SK-N-SH (cell line): ENCODE measurements around the gene INSRR. TPM values are rescaled to one million over a fixed set of nuclear protein-coding genes. Genes with fewer than 3 reads are reported as not detected.

ENCODE experiments used
- CTCF ChIA-PET: fragments of 300-600, 350-600 bp; formaldehyde crosslinking; extraction: SDS; loops from one replicate; lab custom pipeline; 2021; lab: Yijun Ruan, JAX
- POLR2A ChIA-PET: fragments of 350-600 bp; sonication (Branson Sonifier 250); formaldehyde crosslinking; extraction: SDS; loops from one replicate; lab custom pipeline; 2020; ENCODE audit warnings: antibody characterized with exemption, inconsistent platforms; lab: Yijun Ruan, JAX
- DNase-seq: peaks from one replicate; pipeline ENCODE4 v3.0.0; 2012
- H2AFZ ChIP-seq: fragments of 200-600 bp; sonication (generic); 2 replicates; pipeline ENCODE4 v1.8.1; 2016; ENCODE audit warnings: antibody characterized with exemption, mild to moderate bottlenecking, low read depth
- H3F3A ChIP-seq: fragments of 200-600 bp; sonication (generic); replicated peaks from 2 replicates; pipeline ENCODE3; 2016; ENCODE audit warnings: antibody characterized with exemption, mild to moderate bottlenecking; ENCODE audit not compliant: insufficient read depth
- H3K27ac ChIP-seq, 2 experiments: fragments of 200-500 bp in 1 of 2; fragments of 200-600 bp in 1 of 2; sonication (Bioruptor generic) in 1 of 2; sonication (generic), shearing (Covaris generic) in 1 of 2; 2 replicates each; pipeline versions ENCODE4 v1.5.1 to v1.6.1; 2014 to 2016; ENCODE audit warnings: low read depth in 2 of 2, inconsistent platforms in 1 of 2, low read length in 1 of 2, mild to moderate bottlenecking in 1 of 2, mixed read lengths in 1 of 2
- H3K27me3 ChIP-seq: fragments of 200-600 bp; sonication (generic), shearing (Covaris generic); 2 replicates; pipeline ENCODE4 v1.6.1; 2016; ENCODE audit warnings: mixed run types; ENCODE audit not compliant: insufficient read depth
- H3K36me3 ChIP-seq, 2 experiments: fragments of 200-500 bp in 1 of 2; fragments of 200-600 bp in 1 of 2; sonication (Bioruptor generic) in 1 of 2; sonication (generic) in 1 of 2; replicated peaks in 1 of 2; 2 replicates each; pipeline versions ENCODE3 to v1.5.1; 2014 to 2016; ENCODE audit warnings: low read length in 1 of 2, mild to moderate bottlenecking in 1 of 2; ENCODE audit not compliant: insufficient read depth in 2 of 2, control insufficient read depth in 1 of 2
- H3K4me1 ChIP-seq, 2 experiments: fragments of 200-500 bp in 1 of 2; fragments of 200-600 bp in 1 of 2; sonication (Bioruptor generic) in 1 of 2; sonication (generic), shearing (Covaris generic) in 1 of 2; 2 replicates each; pipeline versions ENCODE4 v1.5.1 to v1.6.1; 2014 to 2016; ENCODE audit warnings: low read depth in 1 of 2, low read length in 1 of 2, mixed run types in 1 of 2; ENCODE audit not compliant: insufficient read depth in 2 of 2, control insufficient read depth in 1 of 2
- H3K4me2 ChIP-seq: fragments of 200-600 bp; sonication (generic), shearing (Covaris generic); 2 replicates; pipeline ENCODE4 v1.6.1; 2017; ENCODE audit warnings: mixed run types
- H3K4me3 ChIP-seq, 2 experiments: fragments of 200-500 bp in 1 of 2; fragments of 200-600 bp in 1 of 2; sonication (Bioruptor generic) in 1 of 2; sonication (generic), shearing (Covaris generic) in 1 of 2; 2 replicates each; pipeline versions ENCODE4 v1.5.1 to v1.8.1; 2014 to 2016; ENCODE audit warnings: low read depth in 2 of 2, inconsistent platforms in 1 of 2, low read length in 1 of 2, mild to moderate bottlenecking in 1 of 2, mixed read lengths in 1 of 2, moderate library complexity in 1 of 2
- H3K79me2 ChIP-seq: fragments of 200-600 bp; sonication (generic); 2 replicates; pipeline ENCODE4 v1.8.1; 2017; ENCODE audit warnings: mild to moderate bottlenecking; ENCODE audit not compliant: insufficient read depth
- H3K9ac ChIP-seq: fragments of 200-600 bp; sonication (generic); 2 replicates; pipeline ENCODE4 v1.6.1; 2017; ENCODE audit warnings: mixed run types
- H3K9me2 ChIP-seq: fragments of 200-600 bp; sonication (generic); 2 replicates; pipeline ENCODE4 v1.6.1; 2017; ENCODE audit warnings: mixed run types
- H3K9me3 ChIP-seq: fragments of 200-600 bp; sonication (generic); 2 replicates; pipeline ENCODE4 v1.6.1; 2017; ENCODE audit warnings: mixed run types, mild to moderate bottlenecking, moderate library complexity
- H4K20me1 ChIP-seq: fragments of 200-600 bp; sonication (generic); 2 replicates; pipeline ENCODE4 v1.6.1; 2017; ENCODE audit warnings: mild to moderate bottlenecking, mixed run types; ENCODE audit not compliant: insufficient read depth
- EP300 ChIP-seq, 2 experiments: IDR thresholded peaks; 2 replicates each; pipeline versions ENCODE4 v1.4.0 to v1.6.1; 2012; ENCODE audit warnings: borderline replicate concordance in 1 of 2, low read depth in 1 of 2, low read length in 1 of 2
- FOXM1 ChIP-seq: IDR thresholded peaks from 2 replicates; pipeline ENCODE4 v1.4.0; 2012; ENCODE audit warnings: low read depth, mild to moderate bottlenecking
- JUND ChIP-seq: IDR thresholded peaks from 2 replicates; pipeline ENCODE4 v1.4.0; 2012
- MXI1 ChIP-seq: IDR thresholded peaks from 2 replicates; pipeline ENCODE4 v1.6.1; 2012; ENCODE audit warnings: mild to moderate bottlenecking, low read depth, low read length, improper control_type of control experiment
- NFIC ChIP-seq: IDR thresholded peaks from 2 replicates; pipeline ENCODE4 v1.4.0; 2012; ENCODE audit warnings: borderline replicate concordance
- PBX3 ChIP-seq: IDR thresholded peaks from 2 replicates; pipeline ENCODE4; 2012
- RCOR1 ChIP-seq: fragments of 150-350 bp; IDR thresholded peaks from 2 replicates; pipeline ENCODE4 v1.6.1; 2017; ENCODE audit warnings: antibody characterized with exemption, low read length
- RFX5 ChIP-seq: IDR thresholded peaks from 2 replicates; pipeline ENCODE4 v1.6.1; 2012; ENCODE audit warnings: mild to moderate bottlenecking, improper control_type of control experiment, low read length
- RXRA ChIP-seq: IDR thresholded peaks from 2 replicates; pipeline ENCODE4 v1.4.0; 2012; ENCODE audit warnings: low read depth, mild to moderate bottlenecking, borderline replicate concordance
- TEAD4 ChIP-seq: IDR thresholded peaks from 2 replicates; pipeline ENCODE4 v1.4.0; 2012; ENCODE audit warnings: mild to moderate bottlenecking, borderline replicate concordance; ENCODE audit not compliant: insufficient read depth
- ZBTB33 ChIP-seq: IDR thresholded peaks from 2 replicates; pipeline ENCODE4 v1.4.0; 2012; ENCODE audit warnings: low read depth, borderline replicate concordance
- WGBS: methylation state at CpG from one replicate; pipeline ENCODE4 v1.1.6; 2017; ENCODE audit warnings: low lambda C conversion rate; 5-methylcytosine and 5-hydroxymethylcytosine counted together
- polyA plus RNA-seq, 3 experiments: library from polyadenylated mRNA; depleted of rRNA; stranded (reverse); fragments of >200 nt; gene quantifications; 2 replicates each; pipeline ENCODE4 v1.2.3, GENCODE V29; 2012
- TF ChIP-seq, protein P1 (sequence below): fragments of 150-350 bp; IDR thresholded peaks from 2 replicates; pipeline ENCODE4 v1.6.1; 2017; ENCODE audit warnings: antibody characterized with exemption, low read length, low read depth, borderline replicate concordance
- TF ChIP-seq, protein P2 (sequence below): IDR thresholded peaks from 2 replicates; pipeline ENCODE4 v1.4.0; 2012; ENCODE audit warnings: low read depth

INSRR gene
- polyA plus RNA-seq, 1 of the 3 experiments (the other 2 are of a cell fraction), result 0.20 TPM

DNA sequence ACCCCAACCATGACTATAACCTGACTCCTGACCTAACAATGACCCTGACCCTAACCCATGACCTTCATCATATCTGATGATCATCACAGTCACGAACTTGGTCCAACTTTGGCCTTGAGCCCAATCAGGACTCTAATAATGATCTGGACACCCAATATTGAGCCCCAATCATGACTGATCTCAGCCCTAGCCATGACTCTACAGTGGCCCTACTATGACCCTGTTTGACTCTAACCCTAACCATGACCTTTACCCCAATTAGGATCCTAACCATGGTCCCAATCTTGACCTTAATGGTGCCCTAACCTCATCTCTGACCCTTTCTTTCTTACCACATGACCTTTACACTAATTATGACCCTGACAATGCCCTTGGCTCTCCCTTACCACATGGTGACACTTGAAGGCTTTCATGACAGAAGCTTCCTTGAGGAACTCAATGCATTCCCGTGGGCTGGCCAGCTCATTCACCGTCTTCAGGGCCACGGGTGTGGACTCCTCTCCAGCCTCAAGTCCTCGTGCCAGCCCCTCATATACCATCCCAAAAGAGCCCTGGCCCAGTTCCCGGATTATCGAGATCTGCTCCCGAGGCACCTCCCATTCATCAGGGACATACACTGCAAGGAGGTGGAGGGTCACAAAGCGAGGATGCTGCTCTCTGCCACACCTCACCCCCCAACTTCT is 16.2 kb downstream of the INSRR start:
- no peaks in the 10 kb centered on the region for H3K36me3 ChIP-seq
- H3K79me2 ChIP-seq, result no peaks in the 10 kb centered on the region
- no peak overlapping the region for H3K4me3 ChIP-seq
- H3K4me1 ChIP-seq, result peaks cover 0 to 23% of the 10 kb centered on the region in 2 experiments; a peak in 1 of 4 replicates
- H2AFZ ChIP-seq, result no peak overlapping the region
- H3K9me3 ChIP-seq, result no peaks in the 10 kb centered on the region
- H3F3A ChIP-seq, result no peaks in the 10 kb centered on the region
- no peak overlapping the region for H3K9ac ChIP-seq
- H3K27ac ChIP-seq, result no peak overlapping the region
- H3K27me3 ChIP-seq, result no peaks in the 10 kb centered on the region
- H4K20me1 ChIP-seq, result no peaks in the 10 kb centered on the region
- TF ChIP-seq RCOR1, result no peak
- TF ChIP-seq, protein P1, sequence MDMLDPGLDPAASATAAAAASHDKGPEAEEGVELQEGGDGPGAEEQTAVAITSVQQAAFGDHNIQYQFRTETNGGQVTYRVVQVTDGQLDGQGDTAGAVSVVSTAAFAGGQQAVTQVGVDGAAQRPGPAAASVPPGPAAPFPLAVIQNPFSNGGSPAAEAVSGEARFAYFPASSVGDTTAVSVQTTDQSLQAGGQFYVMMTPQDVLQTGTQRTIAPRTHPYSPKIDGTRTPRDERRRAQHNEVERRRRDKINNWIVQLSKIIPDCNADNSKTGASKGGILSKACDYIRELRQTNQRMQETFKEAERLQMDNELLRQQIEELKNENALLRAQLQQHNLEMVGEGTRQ, result no peak
- TF ChIP-seq PBX3, result no peak
- no peak for TF ChIP-seq EP300 (IDR thresholded peaks at IDR 0.05; ENCODE audit: borderline replicate concordance in 1 of 2, low read depth in 1 of 2, low read length in 1 of 2)
- no peak for TF ChIP-seq RXRA
- no peak for TF ChIP-seq JUND
- TF ChIP-seq, protein P2, sequence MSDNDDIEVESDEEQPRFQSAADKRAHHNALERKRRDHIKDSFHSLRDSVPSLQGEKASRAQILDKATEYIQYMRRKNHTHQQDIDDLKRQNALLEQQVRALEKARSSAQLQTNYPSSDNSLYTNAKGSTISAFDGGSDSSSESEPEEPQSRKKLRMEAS, result no peak
- TF ChIP-seq NFIC, result no peak
- no peak for TF ChIP-seq FOXM1
- TF ChIP-seq ZBTB33, result no peak
- no peak for TF ChIP-seq RFX5
- TF ChIP-seq TEAD4, result no peak
- TF ChIP-seq MXI1, result no peak
- no peak overlapping the region for H3K4me2 ChIP-seq
- ChIA-PET CTCF (no interaction called here), POLR2A (interaction anchor here (1.0 kb wide), 1 partner anchor 10 kb away, joined by 3 read pairs; no protein-coding TSS in a partner anchor)
- no peak for DNase-seq
- no peaks in the 10 kb centered on the region for H3K9me2 ChIP-seq
- 63% methylated on average over 9 of the region's 9 CpGs for WGBS
